Sigmoid colon (tissue), 4 donors: ENCODE data around the gene KLHL22.

Experiments
- EP300 ChIP-seq, 4 donors: sonication (generic); formaldehyde crosslinking; IDR thresholded peaks; one replicate each; pipeline ENCODE4 v1.6.1; 2017; ENCODE audit warnings: antibody characterized with exemption in 4 of 4
- POLR2AphosphoS5 ChIP-seq, 4 donors: sonication (generic); formaldehyde crosslinking; IDR thresholded peaks; one replicate each; pipeline ENCODE4 v1.6.1; 2017; ENCODE audit warnings: antibody characterized with exemption in 4 of 4
- TF ChIP-seq, protein P1 (sequence below), 4 experiments: fragments of 450-650 bp in 3 of 4; fragments of 200-600 bp in 1 of 4; IDR thresholded peaks; one replicate each; pipeline ENCODE4 v1.5.1; 2016 to 2019; ENCODE audit warnings: antibody characterized with exemption in 4 of 4, mild to moderate bottlenecking in 3 of 4, moderate library complexity in 2 of 4

DNA sequence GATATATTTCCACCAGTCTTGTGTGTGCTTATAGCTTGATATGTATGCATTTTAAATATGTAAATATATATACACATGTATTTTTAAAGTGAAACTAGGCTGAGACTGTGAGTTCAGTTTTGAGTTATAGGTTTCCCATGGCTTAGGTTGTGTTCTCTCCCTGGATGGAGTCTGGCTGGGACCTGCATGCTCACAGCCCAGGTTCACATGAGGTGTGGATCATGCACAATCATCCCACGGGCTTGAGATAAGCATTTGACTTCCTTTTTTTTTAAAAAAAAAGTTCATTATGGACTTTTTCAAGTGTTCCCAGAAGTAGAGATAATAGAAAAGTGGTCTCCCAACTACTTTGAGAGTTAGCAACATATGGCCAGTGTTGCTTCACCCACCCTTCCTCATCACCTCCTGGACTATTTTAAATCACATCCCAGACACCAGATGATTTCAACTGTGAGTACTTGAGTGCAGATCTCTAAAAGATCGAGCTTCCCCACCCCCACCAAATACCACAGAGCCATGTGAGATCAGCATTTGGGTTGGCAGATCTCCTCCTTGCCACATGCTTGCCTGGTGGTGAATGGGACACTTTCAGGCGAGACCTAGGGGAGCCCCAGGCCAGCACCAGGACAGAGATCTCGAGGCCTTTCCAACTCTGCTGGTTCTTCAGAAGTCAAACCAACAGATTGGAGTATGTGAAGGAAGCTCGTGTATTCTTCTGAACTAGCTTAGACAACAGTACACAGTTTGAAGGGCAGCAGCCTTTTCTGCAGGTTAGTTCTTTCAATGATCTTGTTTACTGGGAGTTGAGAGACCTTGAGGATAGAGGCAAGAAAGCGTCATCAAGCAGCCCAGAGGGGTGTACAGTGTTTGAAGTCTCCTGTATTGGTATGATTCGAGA, 27.7 kb upstream of the KLHL22 start:
- TF ChIP-seq, protein P1, sequence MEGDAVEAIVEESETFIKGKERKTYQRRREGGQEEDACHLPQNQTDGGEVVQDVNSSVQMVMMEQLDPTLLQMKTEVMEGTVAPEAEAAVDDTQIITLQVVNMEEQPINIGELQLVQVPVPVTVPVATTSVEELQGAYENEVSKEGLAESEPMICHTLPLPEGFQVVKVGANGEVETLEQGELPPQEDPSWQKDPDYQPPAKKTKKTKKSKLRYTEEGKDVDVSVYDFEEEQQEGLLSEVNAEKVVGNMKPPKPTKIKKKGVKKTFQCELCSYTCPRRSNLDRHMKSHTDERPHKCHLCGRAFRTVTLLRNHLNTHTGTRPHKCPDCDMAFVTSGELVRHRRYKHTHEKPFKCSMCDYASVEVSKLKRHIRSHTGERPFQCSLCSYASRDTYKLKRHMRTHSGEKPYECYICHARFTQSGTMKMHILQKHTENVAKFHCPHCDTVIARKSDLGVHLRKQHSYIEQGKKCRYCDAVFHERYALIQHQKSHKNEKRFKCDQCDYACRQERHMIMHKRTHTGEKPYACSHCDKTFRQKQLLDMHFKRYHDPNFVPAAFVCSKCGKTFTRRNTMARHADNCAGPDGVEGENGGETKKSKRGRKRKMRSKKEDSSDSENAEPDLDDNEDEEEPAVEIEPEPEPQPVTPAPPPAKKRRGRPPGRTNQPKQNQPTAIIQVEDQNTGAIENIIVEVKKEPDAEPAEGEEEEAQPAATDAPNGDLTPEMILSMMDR (IDR thresholded peaks at IDR 0.05) = no peak
- TF ChIP-seq POLR2AphosphoS5 (IDR thresholded peaks at IDR 0.05) = no peak
- no peak for TF ChIP-seq EP300 (IDR thresholded peaks at IDR 0.05)
